Uterus (tissue), 4 donors: ENCODE results near the gene RAPGEF2. TPM values are rescaled to one million over a fixed set of nuclear protein-coding genes. Genes with fewer than 3 reads are reported as not detected.
"Not testable (repeated sequence)": the region's sequence is repeated elsewhere in the genome, so short reads cannot be mapped to it uniquely, and the experiment has no call there.

Experiments
- DNase-seq, 2 donors: peaks; one replicate each; pipeline ENCODE4 v3.0.0-alpha.2; 2019 to 2020
- H3K27ac ChIP-seq, 2 donors: fragments of 200-600 bp; sonication (generic); 1 replicate in 1 of 2; 2 replicates in 1 of 2; pipeline ENCODE4 v1.5.1; 2016 to 2018
- H3K27me3 ChIP-seq, 2 donors: fragments of 200-600 bp; sonication (generic); one replicate each; pipeline ENCODE4 v1.5.1; 2018 to 2019; ENCODE audit warnings: control low read depth in 1 of 2
- H3K36me3 ChIP-seq, 2 donors: fragments of 200-600 bp; sonication (generic); one replicate each; pipeline ENCODE4 v1.5.1; 2019; ENCODE audit warnings: control low read depth in 1 of 2
- H3K4me1 ChIP-seq, 2 donors: fragments of 200-600 bp; sonication (generic); one replicate each; pipeline ENCODE4 v1.5.1; 2018 to 2019; ENCODE audit warnings: control low read depth in 1 of 2
- H3K4me3 ChIP-seq, 2 donors: fragments of 200-600 bp; sonication (generic); 1 replicate in 1 of 2; 2 replicates in 1 of 2; pipeline ENCODE4 v1.5.1; 2018 to 2019; ENCODE audit warnings: mild to moderate bottlenecking in 1 of 2
- H3K9me3 ChIP-seq, 2 donors: fragments of 200-600 bp; sonication (generic); one replicate each; pipeline ENCODE4 v1.5.1; 2019; ENCODE audit warnings: control low read depth in 1 of 2
- POLR2A ChIP-seq, 2 donors: fragments of 450-650 bp; IDR thresholded peaks; one replicate each; pipeline ENCODE4 v1.6.1; 2016; ENCODE audit warnings: antibody characterized with exemption in 2 of 2, mild to moderate bottlenecking in 1 of 2, moderate library complexity in 1 of 2
- intact Hi-C: fragments of 100-400 bp; cut with DNase I; formaldehyde crosslinking; loops from one replicate; pipeline ENCODE4 v1.15.1; 2023; ENCODE audit warnings: low total_unique reads
- total RNA-seq, 4 donors: library from RNA; depleted of rRNA in 3 of 4; stranded (reverse); fragments of >200 nt in 3 of 4; gene quantifications; one replicate each; pipeline versions ENCODE4 v1.1.0 to v1.2.4, GENCODE V29; 2014 to 2023
- TF ChIP-seq, protein P1 (sequence below), 4 experiments: fragments of 200-600 bp in 2 of 4; fragments of 450-650 bp in 2 of 4; sonication (generic) in 2 of 4; IDR thresholded peaks; one replicate each; pipeline ENCODE4 v1.5.1; 2016 to 2019; ENCODE audit warnings: antibody characterized with exemption in 4 of 4, mild to moderate bottlenecking in 2 of 4, moderate library complexity in 1 of 4
- donor health status: DM: yes; HTN: yes; CAD: no.

The RAPGEF2 gene
- total RNA-seq, 4 donors from 2014 or later = 27.9 to 61.4 (median 40.5) TPM

- no peaks in the 10 kb centered on the region for H3K27me3 ChIP-seq
- no peak overlapping the region for H3K4me3 ChIP-seq
- H3K27ac ChIP-seq = no peak overlapping the region
- no peak for TF ChIP-seq POLR2A (IDR thresholded peaks at IDR 0.05)
- TF ChIP-seq, protein P1, sequence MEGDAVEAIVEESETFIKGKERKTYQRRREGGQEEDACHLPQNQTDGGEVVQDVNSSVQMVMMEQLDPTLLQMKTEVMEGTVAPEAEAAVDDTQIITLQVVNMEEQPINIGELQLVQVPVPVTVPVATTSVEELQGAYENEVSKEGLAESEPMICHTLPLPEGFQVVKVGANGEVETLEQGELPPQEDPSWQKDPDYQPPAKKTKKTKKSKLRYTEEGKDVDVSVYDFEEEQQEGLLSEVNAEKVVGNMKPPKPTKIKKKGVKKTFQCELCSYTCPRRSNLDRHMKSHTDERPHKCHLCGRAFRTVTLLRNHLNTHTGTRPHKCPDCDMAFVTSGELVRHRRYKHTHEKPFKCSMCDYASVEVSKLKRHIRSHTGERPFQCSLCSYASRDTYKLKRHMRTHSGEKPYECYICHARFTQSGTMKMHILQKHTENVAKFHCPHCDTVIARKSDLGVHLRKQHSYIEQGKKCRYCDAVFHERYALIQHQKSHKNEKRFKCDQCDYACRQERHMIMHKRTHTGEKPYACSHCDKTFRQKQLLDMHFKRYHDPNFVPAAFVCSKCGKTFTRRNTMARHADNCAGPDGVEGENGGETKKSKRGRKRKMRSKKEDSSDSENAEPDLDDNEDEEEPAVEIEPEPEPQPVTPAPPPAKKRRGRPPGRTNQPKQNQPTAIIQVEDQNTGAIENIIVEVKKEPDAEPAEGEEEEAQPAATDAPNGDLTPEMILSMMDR (IDR thresholded peaks at IDR 0.05) = no peak
- H3K36me3 ChIP-seq = no peaks in the 10 kb centered on the region
- H3K9me3 ChIP-seq = no peaks in the 10 kb centered on the region
- H3K4me1 ChIP-seq = no peaks in the 10 kb centered on the region
- DNase-seq = no peak
- intact Hi-C loops = no loop called here
Measured at GRCh38 chr4:159069922-159070321, 33.0 kb upstream of the RAPGEF2 start.

DNA sequence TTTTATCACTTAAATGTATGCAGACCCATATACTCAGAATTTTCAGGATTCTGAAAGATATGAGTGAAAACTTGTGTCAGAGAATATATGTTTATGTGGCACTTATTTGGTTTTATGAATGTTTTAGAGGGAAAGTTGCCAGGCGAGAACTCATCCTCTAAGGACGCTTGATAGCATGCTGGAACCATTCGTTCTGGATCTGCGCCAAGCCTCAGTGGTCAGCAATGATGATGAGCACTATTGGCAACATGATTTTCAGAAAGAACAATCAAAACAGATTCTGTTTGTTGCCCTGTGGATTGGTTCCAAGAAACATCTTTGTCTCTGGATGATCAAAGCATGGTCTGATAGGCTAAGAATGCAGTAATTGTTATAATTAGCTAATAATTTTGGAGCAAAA is 32.1 kb upstream of the RAPGEF2 start:
- Histone ChIP-seq H3K4me1 (no peaks in the 10 kb centered on the region), H3K9me3 (no peaks in the 10 kb centered on the region), H3K36me3 (no peaks in the 10 kb centered on the region), H3K27me3 (no peaks in the 10 kb centered on the region), H3K4me3 (no peak overlapping the region), H3K27ac (no peak overlapping the region)
- intact Hi-C loops = no loop called here
- TF ChIP-seq POLR2A (IDR thresholded peaks at IDR 0.05) = no peak
- TF ChIP-seq, protein P1 (IDR thresholded peaks at IDR 0.05) = no peak
- no peak for DNase-seq

GRCh38 chr4:159071178-159071968 is 31.5 kb upstream of the RAPGEF2 start:
- no peaks in the 10 kb centered on the region for H3K9me3 ChIP-seq
- TF ChIP-seq, protein P1 (IDR thresholded peaks at IDR 0.05) = no peak
- TF ChIP-seq POLR2A (IDR thresholded peaks at IDR 0.05) = no peak
- H3K4me1 ChIP-seq = no peaks in the 10 kb centered on the region
- H3K36me3 ChIP-seq = no peaks in the 10 kb centered on the region
- intact Hi-C loops = no loop called here
- no peak overlapping the region for H3K27ac ChIP-seq
- H3K4me3 ChIP-seq = no peak overlapping the region
- no peak for DNase-seq
- H3K27me3 ChIP-seq = no peaks in the 10 kb centered on the region

DNA sequence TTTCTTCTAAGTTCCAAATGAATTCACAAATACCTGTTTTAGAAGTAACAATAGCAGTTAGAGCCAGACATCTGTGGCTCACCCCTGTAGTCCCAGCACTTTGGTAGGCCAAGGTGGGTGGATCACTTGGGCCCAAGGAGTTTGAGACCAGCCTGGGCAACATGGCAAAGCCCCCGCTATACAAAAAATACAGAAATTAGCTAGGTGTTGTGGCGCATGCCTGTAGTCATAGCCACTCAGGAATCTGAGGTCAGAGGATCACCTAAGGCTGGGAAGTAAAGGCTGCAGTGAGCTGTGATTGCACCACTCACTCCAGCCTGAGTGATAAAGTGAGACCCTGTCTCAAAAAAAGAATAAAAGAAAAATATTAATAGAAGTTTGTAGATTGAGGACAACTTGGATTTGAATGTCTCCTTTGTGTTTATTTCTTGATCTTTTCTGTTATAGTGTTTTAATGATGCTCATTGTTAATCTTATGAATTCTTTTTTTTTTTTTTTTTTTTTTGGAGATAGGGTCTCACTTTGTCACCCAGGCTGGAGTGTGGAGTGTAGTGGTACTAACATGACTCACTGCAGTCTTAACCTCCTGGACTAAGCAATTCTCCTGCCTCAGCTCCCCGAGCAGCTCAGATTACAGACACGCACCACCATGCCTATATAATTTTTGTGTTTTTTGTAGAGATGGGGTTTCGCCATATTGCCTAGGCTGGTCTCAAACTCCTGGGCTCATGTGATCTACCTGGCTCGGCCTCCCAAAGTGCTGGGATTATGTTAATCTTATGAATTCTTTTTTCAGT is 30.7 kb upstream of the RAPGEF2 start:
- no peak overlapping the region for H3K27ac ChIP-seq
- intact Hi-C loops = no loop called here
- H3K4me3 ChIP-seq = no peak overlapping the region
- H3K36me3 ChIP-seq = no peaks in the 10 kb centered on the region
- no peaks in the 10 kb centered on the region for H3K27me3 ChIP-seq
- no peaks in the 10 kb centered on the region for H3K9me3 ChIP-seq
- TF ChIP-seq, protein P1 (IDR thresholded peaks at IDR 0.05) = no peak
- TF ChIP-seq POLR2A (IDR thresholded peaks at IDR 0.05) = no peak
- H3K4me1 ChIP-seq = no peaks in the 10 kb centered on the region
- DNase-seq = no peak

DNA sequence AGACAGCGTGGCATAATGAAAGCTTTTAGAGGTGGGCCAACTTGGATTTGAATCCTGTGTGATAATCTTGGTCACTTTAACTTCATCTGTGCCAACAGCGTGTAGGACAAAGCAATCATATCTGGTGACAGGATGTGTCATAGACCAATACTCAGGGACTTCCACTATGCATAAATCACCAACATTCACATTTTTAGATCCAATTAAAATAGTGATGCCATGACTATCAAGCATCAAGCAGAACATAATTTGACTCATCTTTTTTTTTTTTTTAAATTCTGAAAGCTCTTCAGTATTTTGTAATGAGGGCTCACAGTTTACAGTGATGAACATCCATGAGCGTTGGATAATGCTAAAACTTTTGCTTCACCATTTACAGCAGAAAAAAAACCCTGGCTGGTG is 27.3 kb upstream of the RAPGEF2 start:
- H3K27ac ChIP-seq = no peak overlapping the region
- no peaks in the 10 kb centered on the region for H3K4me1 ChIP-seq
- H3K9me3 ChIP-seq = no peaks in the 10 kb centered on the region
- DNase-seq = no peak
- no peak overlapping the region for H3K4me3 ChIP-seq
- no peaks in the 10 kb centered on the region for H3K27me3 ChIP-seq
- TF ChIP-seq POLR2A (IDR thresholded peaks at IDR 0.05) = no peak
- TF ChIP-seq, protein P1 (IDR thresholded peaks at IDR 0.05) = no peak
- H3K36me3 ChIP-seq = no peaks in the 10 kb centered on the region
- intact Hi-C loops = no loop called here

GRCh38 chr4:159077018-159077417 is 25.9 kb upstream of the RAPGEF2 start:
- H3K4me1 ChIP-seq, DNase-seq, H3K27me3 ChIP-seq, intact Hi-C loops, H3K36me3 ChIP-seq, H3K27ac ChIP-seq, H3K4me3 ChIP-seq, H3K9me3 ChIP-seq: not testable (repeated sequence)
